ENCODE data around the gene HEMK1. TPM values are rescaled to one million over a fixed set of nuclear protein-coding genes. Genes with fewer than 3 reads are reported as not detected.

HEMK1 gene
- total RNA-seq, 1 experiment from 2014 or later: 12.5 TPM

DNA sequence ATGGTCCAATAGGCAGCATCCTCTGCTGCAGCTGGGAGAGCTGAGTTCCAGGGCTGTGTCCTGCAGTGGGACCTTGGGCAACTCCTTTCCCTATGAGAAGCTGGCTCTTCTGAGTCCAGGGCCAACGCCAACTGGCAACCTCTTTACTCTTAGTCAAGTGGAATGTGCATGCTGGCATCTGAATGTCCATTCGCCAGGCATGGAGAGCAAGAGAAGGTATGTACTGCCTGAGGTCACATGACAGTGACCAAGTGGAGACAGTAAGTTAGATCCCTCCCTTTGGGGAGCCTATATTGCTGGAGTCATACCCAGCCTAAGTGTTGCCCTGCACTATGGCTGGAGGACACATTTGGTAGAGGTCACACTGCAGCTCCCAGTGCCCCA is 12.1 kb downstream of the HEMK1 start:
- H3K4me2 ChIP-seq (ENCODE audit: insufficient read depth, insufficient read length, low read length): no peak overlapping the region
- DNase-seq: no peak
- no peak overlapping the region for H2AK5ac ChIP-seq (ENCODE audit: insufficient read length, low read length)
- Mint-ChIP-seq H3K36me3 (ENCODE audit: insufficient read depth in 1 of 3, low read depth in 3 of 3) (peaks cover 0 to 11% (median 4%) of the 10 kb centered on the region in 3 experiments; a peak in 4 of 7 replicates), H3K27ac (no peak overlapping the region), H3K27me3 (ENCODE audit: low read depth) (no peaks in the 10 kb centered on the region), H3K4me3 (no peak overlapping the region), H3K9me3 (no peaks in the 10 kb centered on the region), H3K4me1 (peaks cover 0 to 3% of the 10 kb centered on the region in 2 experiments; a peak in 2 of 4 replicates)
- no peaks in the 10 kb centered on the region for H4K20me1 ChIP-seq (ENCODE audit: control insufficient read depth, insufficient read depth, insufficient read length)
- no peaks in the 10 kb centered on the region for H3K23me2 ChIP-seq (ENCODE audit: insufficient read length, low read depth, low read length, poor library complexity, severe bottlenecking)
- H2BK120ac ChIP-seq (ENCODE audit: low read depth, low read length, poor library complexity, severe bottlenecking): no peak overlapping the region
- no peaks in the 10 kb centered on the region for H3K79me1 ChIP-seq (ENCODE audit: insufficient read depth, low read depth, low read length, poor library complexity, severe bottlenecking)
- no peak overlapping the region for H3K9ac ChIP-seq (ENCODE audit: extremely low read depth, insufficient read length, low read length)
- no peak for TF ChIP-seq CTCF (conservative IDR thresholded peaks at IDR 0.05)
- H3K27me3 ChIP-seq (ENCODE audit: insufficient read depth, low read length): no peaks in the 10 kb centered on the region
- H3K14ac ChIP-seq (ENCODE audit: insufficient read depth, low read length): no peak overlapping the region
- no peak overlapping the region for H3T11ph ChIP-seq (ENCODE audit: low read length)
- H4K5ac ChIP-seq (ENCODE audit: insufficient read length, low read depth, low read length): no peak overlapping the region
- H3K23ac ChIP-seq (ENCODE audit: insufficient read length, low read depth, low read length): no peak overlapping the region
- H2BK12ac ChIP-seq (ENCODE audit: insufficient read length, low read depth, low read length): no peak overlapping the region
- H3K9me3 ChIP-seq (ENCODE audit: control insufficient read depth, low read depth, low read length): no peaks in the 10 kb centered on the region
- H3K79me2 ChIP-seq (ENCODE audit: insufficient read depth, low read length): no peaks in the 10 kb centered on the region
- H4K8ac ChIP-seq (replicated peaks; ENCODE audit: insufficient read length, low read depth, low read length): no peak overlapping the region
- H3K4me1 ChIP-seq (ENCODE audit: insufficient read depth, low read length): no peaks in the 10 kb centered on the region
- no peak overlapping the region for H3K56ac ChIP-seq (ENCODE audit: insufficient read length, low read depth, low read length)
- no peak overlapping the region for H3K18ac ChIP-seq (ENCODE audit: insufficient read length, low read depth, low read length)
- no peak overlapping the region for H2BK5ac ChIP-seq (ENCODE audit: insufficient read length, low read length)
- H2AFZ ChIP-seq (ENCODE audit: low read length): no peak overlapping the region
- H4K91ac ChIP-seq (ENCODE audit: insufficient read length, low read depth, low read length): no peak overlapping the region
- H3K4ac ChIP-seq (ENCODE audit: low read depth, low read length): no peak overlapping the region
- no peak overlapping the region for H2BK20ac ChIP-seq (ENCODE audit: low read depth, low read length, poor library complexity, severe bottlenecking)
- H2BK15ac ChIP-seq (ENCODE audit: low read depth, low read length): no peak overlapping the region
- H3K27ac ChIP-seq (ENCODE audit: insufficient read length, low read depth, low read length): no peak overlapping the region
- WGBS (ENCODE audit: extremely low coverage, insufficient read length, low lambda C conversion rate): no CpG with 5 or more reads among the region's 2 CpGs

All from H9 (cell line).